Activated CD8-positive, alpha-beta memory T cell treated with anti-CD3 and anti-CD28 coated beads for 36 hours (primary cell): ENCODE results near the gene INS. TPM values are rescaled to one million over a fixed set of nuclear protein-coding genes. Genes with fewer than 3 reads are reported as not detected.

Experiments used
- CTCF ChIA-PET: fragments of 350-600 bp; sonication (Branson Sonifier 250); formaldehyde crosslinking; loops from one replicate; lab custom pipeline; 2021; ENCODE audit warnings: antibody characterized with exemption; lab: Charles Lee
- POLR2A ChIA-PET: fragments of 350-600 bp; sonication (Branson Sonifier 250); formaldehyde crosslinking; loops from one replicate; lab custom pipeline; 2021; ENCODE audit warnings: antibody characterized with exemption; lab: Charles Lee
- total RNA-seq, 2 experiments: library from RNA; stranded (reverse); gene quantifications; one replicate each; pipeline ENCODE4 v1.2.3, GENCODE V29; 2021

The INS gene
- total RNA-seq, 2 experiments from 2014 or later: not detected

DNA sequence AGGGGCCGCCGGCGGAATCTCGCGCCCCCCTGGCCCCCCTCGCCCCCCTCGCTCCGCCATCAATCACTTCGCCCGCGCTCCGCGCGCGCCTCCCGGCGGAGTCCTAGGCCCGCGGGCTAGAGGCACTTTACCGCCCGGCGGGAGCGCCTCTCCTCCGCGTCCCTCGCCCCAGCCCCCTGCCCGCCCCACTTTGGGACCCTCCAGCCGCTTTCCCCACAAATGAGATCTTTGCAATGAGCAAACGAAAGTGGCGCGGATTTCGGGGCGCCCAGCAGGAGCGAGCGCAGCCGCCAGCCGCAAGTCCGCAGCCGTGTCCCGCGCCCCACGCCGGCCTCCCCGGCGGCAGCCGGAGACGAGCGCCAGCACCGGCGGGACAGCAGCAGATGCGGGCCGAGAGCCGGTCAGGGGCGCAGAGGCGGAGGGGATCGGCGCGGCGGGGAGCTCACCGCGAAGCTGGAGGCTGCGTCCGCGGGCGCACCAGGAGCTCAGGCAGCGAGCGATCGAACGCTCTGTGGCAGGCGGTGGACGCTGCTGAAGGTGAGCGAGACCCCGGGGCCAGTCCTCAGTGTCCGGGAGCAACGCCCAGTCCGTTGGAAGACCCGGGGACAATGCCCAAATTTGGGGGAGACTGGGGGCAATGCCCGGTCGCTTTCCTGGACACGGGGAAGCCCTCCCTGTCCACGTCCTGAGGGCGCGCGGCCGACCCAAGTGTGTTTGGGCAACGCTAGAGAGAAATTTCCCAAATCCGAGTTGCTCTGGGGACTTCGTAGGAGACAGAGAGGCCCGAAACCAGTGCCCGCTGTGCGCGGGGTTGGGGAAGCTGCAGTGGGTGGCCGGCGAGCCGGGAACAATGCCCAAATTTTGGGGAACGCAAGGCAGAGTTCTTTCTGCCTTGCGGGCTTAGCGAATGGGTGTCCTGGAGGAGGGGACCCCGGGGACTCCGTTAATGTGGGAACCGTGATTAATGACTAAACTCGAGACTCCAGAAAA is 20.3 kb downstream of the INS start:
- POLR2A ChIA-PET: interaction anchor here (0.8 kb wide), 1 partner anchor 63 kb away, joined by 5 read pairs; no protein-coding TSS in a partner anchor

DNA sequence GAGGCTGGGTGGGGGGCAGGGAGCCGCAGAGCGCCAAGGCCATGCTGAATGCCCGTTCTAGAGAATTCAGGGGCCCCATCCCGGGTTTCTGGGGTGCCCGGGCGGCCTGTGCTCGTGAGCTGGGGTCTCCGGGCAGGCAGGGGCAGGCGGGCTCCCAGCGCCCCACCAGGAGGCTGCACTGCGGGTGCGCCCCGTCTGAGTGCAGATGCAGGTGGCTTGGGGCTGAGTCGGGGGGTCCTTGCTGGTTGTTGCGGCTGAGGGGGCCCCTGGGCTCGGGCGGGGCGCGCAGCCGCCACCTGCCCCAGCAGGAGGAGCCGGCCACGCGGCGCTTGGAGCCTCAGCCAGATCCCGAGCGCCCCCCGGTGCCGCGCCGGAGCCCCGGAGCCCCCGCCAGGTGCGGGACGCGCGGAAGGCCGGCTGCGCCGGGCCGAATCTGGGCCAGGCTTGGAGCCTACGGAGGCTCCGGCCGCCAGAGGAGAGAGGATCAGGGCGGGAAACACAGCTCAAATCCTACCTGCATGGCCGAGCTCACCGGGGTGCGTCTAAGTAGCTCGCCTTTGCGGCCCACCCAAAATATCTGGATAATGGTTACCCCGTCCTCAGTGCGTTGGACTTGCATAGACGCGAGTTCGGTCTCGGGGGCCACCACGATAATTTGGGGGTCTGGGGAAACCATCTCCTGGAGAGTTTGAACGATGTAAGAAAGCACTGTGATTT is 21.2 kb downstream of the INS start:
- CTCF ChIA-PET: interaction anchor here (1.2 to 8.8 kb wide), 3 partner anchors 10 to 63 kb away, joined by 3 to 46 read pairs (median 5); no protein-coding TSS in a partner anchor
- POLR2A ChIA-PET: no interaction called here

More for the DNA sequence above, 20.3 kb downstream of the INS start:
- CTCF ChIA-PET: interaction anchor here (1.2 to 8.8 kb wide), 4 partner anchors 9 to 103 kb away, joined by 5 to 46 read pairs (median 13); no protein-coding TSS in a partner anchor

DNA sequence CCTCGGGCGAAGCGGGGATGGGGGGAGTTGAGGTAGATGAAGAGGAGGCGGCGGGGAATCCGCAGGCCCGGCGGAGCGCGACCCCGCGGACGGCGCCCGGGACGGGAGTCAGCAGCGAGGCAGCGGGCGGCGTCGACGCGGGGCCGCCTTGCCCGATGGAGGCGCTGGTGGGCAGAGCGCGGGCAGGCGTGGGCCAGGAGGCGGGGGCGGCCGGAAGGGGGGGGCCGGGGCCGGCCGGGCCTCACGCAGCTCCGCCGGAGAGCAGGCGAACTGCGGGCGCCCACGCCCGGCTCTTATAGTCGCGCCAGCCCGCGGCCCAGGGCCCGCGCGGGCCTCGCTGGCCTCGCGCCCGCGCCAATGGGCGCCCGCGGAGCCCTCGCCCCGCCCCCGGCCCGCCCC is 21.9 kb downstream of the INS start, which contains the start of gene IGF2:
Gene IGF2 (minus strand): TSS at position 267 of the 399 bp plus-strand sequence. CDS start 3,866 bp downstream, outside the sequence.
- ChIA-PET POLR2A (no interaction called here), CTCF (interaction anchor here (1.2 to 8.8 kb wide), 3 partner anchors 11 to 64 kb away, joined by 3 to 46 read pairs (median 3); no protein-coding TSS in a partner anchor)

DNA sequence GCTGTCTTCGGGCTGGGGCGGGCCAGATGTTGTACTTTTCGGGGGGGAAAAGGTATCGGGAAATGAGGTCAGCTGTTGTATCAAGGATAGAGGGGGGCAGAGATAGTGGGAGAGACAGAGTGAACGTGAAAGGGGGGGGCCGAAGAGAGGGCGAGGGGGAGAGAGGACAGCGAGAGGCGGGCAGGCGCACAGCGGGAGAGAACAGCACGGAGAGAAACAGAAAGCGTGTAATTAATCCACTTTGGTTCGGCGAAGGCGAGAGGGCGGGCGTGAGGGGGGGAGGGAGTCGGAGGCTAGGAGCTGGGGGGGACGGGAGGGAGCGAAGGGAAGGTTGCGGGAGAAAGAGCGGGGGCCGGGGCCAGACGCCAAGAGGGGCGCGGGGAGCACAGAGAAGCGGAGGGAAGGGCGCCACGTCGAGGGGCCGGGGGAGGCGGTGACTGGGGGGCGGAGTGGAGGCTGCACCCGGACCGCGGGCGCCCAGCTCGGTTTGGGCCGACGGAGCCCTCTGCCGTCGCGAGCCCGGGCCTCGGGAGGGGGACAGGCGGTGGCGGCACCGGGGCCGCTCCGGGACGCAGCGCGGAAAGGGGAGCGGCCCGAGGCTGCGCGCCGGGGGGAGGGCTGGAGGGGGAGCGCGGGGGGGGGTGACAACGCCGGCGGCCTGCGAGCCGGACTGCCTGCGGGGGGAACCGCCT is 22.4 kb downstream of the INS start:
- ChIA-PET CTCF (interaction anchor here (0.6 to 8.8 kb wide), 4 partner anchors 12 to 390 kb away, joined by 3 to 46 read pairs (median 3); no protein-coding TSS in a partner anchor), POLR2A (no interaction called here)

DNA sequence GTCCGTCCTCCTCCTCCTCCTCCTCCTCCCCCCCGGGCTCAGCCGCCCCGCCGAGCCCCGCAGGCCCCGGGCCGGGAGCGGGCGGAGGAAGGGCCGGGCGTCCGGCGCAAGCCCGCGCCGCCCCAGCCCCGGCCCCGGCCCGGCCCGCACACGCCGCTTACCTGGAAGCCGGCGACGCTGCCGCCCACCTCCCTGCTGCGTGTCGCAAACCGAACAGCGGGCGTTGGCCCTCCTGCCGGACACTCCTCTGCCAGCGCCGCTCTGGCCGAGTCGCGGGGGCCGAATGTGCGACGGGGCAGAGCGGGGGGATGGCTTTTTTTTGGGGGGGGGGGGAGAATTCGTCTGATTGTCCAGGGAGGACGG is 23.0 kb downstream of the INS start:
- ChIA-PET CTCF (interaction anchor here (0.6 to 8.8 kb wide), 3 partner anchors 12 to 389 kb away, joined by 3 to 46 read pairs (median 3); no protein-coding TSS in a partner anchor), POLR2A (no interaction called here)

DNA sequence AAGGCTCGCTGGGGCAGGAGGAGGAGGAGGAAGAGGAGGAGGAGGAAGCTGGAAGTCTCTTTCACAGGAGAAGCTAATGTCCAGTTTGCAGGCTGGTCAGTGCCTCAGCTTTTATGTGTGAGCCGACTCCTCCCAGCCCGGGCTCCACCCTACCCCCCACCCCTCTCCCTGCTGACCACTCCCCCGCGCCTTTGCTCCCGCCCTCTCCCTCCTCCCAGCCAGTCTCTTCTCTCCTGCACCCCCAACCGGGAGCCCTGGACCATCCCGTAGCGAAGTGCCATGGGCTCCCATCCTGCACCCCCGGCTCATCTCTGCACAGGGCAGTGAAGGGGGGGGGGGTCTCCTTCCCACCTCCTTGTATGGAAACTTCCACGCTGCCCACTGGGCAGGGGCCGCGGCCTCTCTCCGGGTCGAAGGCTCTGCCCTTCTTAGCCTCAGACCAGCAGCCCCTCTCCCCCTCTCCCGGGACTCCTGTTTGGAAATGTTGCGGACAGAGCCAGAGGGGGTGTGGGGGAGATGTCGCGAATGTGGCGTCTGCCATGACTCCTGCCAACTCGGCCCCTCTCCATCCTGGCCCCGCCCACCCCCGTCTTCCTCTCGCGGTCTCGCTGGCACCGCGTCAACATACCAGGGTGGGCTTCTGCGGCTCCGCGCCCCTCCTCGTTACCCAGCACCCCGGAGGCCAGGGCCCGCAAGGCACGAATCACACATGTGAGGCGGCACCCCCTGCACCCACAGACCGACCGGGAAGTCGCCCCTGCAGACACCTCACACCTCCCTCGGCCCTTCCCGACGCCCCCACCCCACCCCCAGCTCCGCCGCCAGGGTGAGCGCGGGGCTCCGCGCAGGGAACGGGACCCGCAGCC is 23.6 kb downstream of the INS start:
- CTCF ChIA-PET: interaction anchor here (0.6 to 8.8 kb wide), 2 partner anchors 13 to 389 kb away, joined by 3 to 46 read pairs; no protein-coding TSS in a partner anchor
- POLR2A ChIA-PET: no interaction called here

DNA sequence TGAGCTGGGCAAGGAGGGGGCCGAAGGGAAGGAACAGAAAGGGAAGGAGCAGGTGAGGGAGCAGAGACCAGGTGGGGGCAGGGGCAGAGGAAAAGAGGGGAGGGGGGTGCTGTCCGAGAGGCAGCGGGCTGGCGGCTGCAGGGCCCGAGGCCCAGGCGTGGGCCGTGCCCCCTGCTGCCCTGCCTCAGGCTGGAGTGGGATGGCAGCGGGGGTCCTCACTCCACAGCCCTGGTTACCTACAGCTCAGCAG is 24.1 kb downstream of the INS start:
- ChIA-PET CTCF (interaction anchor here (8.8 kb wide), 1 partner anchor 13 kb away, joined by 46 read pairs; no protein-coding TSS in a partner anchor), POLR2A (interaction anchor here (0.7 kb wide), 1 partner anchor 96 kb away, joined by 3 read pairs; no protein-coding TSS in a partner anchor)

DNA sequence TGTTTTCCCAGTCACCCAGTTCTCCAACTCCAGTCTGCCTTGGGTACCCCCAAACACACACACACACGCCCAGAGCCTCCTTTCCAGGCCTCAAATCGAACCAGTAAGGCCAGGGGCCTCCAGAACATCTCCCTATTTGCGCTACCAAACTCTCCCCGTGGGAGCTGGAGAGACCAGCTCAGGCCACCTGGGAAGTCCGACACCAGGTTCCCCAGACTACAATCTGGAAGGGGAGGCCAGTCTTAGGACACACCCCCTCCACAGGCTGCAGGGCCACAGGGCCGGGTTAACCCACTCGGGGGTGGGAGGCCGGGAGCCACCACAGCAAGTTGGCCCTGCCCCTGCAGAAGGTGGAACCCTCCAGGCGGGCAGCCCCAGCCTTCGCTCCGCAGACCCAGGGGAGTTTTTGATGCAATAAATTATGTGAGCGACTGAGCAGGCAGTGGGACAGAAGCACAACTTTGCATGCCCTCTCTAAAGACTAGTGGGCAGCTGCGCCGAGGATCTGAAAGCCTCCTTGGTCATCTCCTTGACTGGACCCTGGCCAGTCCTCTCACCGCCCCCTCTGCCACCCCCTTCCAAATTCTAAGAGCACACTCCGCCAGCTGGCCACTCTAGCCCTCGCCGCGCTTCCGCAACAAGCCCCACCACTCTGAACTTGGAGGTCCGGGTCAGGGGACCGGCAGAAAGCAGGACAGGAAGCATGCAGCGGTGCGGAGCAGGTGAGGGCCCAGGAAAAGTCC is 24.6 kb downstream of the INS start:
- ChIA-PET CTCF (interaction anchor here (8.8 kb wide), 1 partner anchor 14 kb away, joined by 46 read pairs; no protein-coding TSS in a partner anchor), POLR2A (interaction anchor here (0.7 kb wide), 1 partner anchor 96 kb away, joined by 3 read pairs; no protein-coding TSS in a partner anchor)

DNA sequence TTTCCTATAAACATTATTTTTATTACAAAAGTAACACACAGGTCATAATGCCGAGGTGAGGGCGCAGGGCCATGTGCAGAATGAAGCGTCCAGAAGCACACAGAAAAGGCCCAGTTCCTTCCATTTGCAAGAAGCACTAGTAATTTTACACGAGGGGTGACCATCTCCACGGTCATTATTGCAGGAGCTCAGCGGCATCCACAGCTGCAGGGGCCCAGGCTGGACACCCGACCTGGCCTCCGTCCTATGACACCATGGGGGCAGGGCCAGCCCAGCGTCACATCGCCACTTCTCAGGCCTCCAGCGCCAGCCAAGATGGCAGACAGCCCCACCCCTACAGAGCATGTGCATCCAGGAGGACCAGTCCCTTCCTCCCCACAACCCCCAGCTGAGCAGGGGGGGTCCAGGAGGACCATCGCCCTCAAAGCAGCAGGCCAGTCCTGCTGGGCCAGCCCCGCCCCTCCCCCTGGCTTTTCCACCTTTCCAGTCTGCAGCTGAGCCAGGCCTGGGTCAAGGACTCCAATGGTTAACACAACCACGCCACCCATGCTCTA is 25.3 kb downstream of the INS start:
- CTCF ChIA-PET: interaction anchor here (0.9 to 8.8 kb wide), 2 partner anchors 14 to 61 kb away, joined by 4 to 46 read pairs; no protein-coding TSS in a partner anchor

DNA sequence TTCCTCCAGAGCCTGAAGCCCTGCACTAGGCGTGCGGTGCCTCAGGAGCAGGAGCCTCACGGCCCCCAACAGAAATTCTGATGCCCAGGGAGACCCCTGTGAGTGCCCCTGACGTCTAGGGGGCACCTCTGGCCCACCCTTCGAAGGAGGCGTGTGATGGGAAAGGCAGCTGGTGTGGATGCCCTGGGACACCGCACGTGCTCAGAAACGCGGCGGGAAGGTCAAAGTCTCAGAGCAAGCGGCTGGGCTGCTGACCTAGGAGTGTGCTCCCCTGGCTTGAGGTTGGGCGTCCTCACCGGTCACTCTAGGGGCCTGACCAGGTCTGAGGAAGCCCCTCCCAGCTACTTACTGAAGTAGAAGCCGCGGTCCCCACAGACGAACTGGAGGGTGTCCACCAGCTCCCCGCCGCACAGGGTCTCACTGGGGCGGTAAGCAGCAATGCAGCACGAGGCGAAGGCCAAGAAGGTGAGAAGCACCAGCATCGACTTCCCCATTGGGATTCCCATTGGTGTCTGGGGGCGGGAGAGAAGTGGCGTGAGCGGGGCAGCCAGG is 25.9 kb downstream of the INS start:
- ChIA-PET CTCF (interaction anchor here (0.9 to 8.8 kb wide), 2 partner anchors 15 to 60 kb away, joined by 4 to 46 read pairs; no protein-coding TSS in a partner anchor), POLR2A (interaction anchor here (0.6 kb wide), 1 partner anchor 9 kb away, joined by 3 read pairs; no protein-coding TSS in a partner anchor)

More for the DNA sequence above, 25.3 kb downstream of the INS start:
- POLR2A ChIA-PET: interaction anchor here (0.6 kb wide), 1 partner anchor 8 kb away, joined by 3 read pairs; no protein-coding TSS in a partner anchor

DNA sequence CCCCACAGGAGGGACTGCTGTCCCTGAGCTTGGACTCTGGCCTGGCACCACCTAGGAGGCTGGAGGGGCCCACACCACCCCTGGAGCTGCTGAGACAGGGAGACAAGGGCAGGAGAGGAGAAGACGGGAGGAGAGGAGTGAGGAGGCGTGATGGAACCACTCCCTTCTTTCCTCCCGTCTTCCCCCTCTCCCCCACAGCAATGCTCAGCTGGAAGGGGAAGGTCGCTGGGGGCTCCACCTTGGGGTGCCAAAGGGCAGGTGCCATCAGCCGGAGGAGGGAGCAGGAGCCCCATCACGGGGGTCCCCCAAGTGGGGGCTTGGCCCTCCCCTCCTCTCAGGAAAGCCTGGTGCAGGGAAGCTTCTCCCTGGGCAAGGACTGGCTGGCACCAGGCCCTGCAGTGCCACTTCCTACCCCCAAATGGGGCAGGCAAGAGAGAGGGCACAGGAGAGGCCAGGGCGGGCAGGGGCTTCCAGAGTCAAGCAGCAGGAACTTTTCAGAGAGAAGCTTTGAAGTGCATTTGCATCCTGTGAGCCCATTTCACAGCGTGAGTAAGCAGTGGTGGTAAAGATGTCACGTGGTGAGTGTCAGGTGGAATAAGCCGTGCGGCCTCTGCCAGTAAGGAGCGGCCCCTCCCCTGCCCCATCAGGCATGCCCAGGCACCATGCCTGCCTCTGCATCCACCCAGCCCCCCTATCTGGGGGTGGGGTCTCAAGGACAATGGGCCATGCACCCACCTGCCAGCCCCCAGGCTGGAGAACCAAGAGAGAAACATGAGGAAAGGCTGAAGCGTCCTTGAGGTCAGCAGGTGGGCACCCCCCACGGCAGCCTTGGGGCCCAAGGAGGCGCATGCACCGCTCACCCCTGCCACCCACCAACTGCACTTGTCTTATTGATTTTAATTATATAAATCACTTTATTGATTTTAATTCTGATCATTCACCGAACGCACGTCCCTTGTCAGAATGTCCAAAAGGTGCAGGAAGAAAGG is 26.7 kb downstream of the INS start:
- POLR2A ChIA-PET: no interaction called here
- CTCF ChIA-PET: interaction anchor here (0.9 to 8.8 kb wide), 2 partner anchors 16 to 60 kb away, joined by 4 to 46 read pairs; no protein-coding TSS in a partner anchor

DNA sequence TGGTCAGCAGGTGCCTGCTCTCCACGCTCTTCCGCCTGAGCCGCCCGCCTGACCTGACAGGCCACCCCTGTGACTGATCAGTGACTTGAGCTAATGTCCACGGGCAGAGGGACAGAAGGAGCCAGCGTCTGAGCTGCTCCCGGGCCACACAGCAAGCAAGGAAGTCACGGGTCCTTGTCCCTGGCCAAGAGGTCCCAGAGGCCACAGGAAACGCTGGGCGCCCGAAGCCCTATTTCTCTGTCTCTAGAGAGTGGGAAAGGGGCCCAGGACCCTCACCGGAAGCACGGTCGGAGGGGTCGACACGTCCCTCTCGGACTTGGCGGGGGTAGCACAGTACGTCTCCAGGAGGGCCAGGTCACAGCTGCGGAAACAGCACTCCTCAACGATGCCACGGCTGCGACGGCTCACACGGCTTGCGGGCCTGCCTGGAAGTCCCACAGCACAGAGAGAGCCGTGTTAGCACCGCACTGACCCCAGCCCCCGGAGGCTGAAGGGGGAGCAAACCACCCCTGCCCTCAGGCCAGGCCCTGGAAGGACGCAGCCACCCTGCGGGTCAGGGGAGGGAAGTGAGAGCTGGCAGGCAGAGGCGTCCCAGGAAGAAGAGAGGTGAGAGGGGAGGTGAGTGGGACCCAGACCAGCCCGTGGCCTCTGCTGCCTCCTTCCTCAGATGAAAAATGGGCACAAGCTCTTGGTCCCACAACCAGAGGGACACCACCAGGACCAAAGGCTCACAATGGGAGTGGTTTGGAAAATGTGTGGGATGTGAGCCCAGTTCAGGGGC is 27.6 kb downstream of the INS start:
- ChIA-PET POLR2A (no interaction called here), CTCF (interaction anchor here (8.8 kb wide), 1 partner anchor 17 kb away, joined by 46 read pairs; no protein-coding TSS in a partner anchor)

DNA sequence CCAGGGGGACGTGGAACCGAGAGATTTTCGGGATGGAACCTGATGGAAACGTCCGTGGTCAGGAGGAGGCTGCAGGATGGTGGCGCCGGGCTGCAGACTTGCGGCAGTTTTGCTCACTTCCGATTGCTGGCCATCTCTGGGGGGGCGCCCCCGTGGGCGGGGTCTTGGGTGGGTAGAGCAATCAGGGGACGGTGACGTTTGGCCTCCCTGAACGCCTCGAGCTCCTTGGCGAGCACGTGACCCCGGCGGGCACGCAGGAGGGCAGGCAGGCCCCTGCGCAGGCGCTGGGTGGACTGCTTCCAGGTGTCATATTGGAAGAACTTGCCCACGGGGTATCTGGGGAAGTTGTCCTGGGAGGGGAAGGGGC is 28.2 kb downstream of the INS start:
- POLR2A ChIA-PET: no interaction called here
- CTCF ChIA-PET: interaction anchor here (8.8 kb wide), 1 partner anchor 17 kb away, joined by 46 read pairs; no protein-coding TSS in a partner anchor

DNA sequence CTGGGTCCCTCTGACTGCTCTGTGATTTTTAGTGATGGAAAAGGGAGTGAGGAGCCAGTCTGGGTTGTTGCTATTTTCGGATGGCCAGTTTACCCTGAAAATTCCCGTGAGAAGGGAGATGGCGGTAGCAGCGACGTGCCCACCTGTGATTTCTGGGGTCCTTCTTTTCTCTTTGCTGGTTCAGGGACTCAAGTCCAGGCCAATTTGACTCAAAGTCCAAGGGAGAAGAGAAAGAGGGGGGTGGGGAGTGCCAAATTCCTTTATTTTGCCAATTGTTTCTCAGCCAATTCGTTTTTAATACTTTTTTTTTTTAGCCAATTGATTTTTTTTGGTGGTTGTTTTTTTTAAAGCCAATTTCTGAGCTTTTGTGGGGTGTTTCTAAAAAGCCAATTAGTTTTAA is 28.8 kb downstream of the INS start:
- ChIA-PET CTCF (interaction anchor here (0.6 to 8.8 kb wide), 2 partner anchors 18 to 24 kb away, joined by 3 to 46 read pairs; no protein-coding TSS in a partner anchor), POLR2A (no interaction called here)
